Stimulated activated CD4-positive, alpha-beta T cell treated with anti-CD3 and anti-CD28 coated beads, Interleukin-15, amount 100 ng/mL, for 1 hour (primary cell): ENCODE results near the gene LRRC8E.

Experiments
- DNase-seq, 2 donors: peaks; one replicate each; pipeline ENCODE4 v3.0.0-alpha.2; 2020; ENCODE audit warnings: low read depth in 1 of 2, low spot score in 1 of 2

The LRRC8E gene

GRCh38 chr19:7867092-7867844, 21.0 kb upstream of the LRRC8E start:
- no peak for DNase-seq

DNA sequence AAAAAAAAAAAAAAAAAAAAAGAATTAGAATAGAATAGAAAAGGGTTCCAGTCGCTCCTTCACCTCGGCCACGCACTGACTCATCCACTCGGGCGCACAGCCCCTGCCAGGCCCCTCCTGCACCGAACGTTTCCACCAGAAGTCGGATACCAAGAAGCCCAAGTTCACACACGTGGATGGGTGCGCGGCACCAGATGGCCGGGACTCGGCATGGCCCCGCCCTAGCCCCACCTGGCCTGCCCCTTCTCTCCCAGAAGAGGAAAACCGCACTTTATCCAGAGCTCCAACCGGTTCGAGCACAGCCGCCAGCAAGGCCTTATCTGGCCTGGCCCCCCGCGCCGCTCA, 20.0 kb upstream of the LRRC8E start:
- DNase-seq = no peak

GRCh38 chr19:7868671-7869452, 19.4 kb upstream of the LRRC8E start:
- DNase-seq = peak; percentile 71 to 77

DNA sequence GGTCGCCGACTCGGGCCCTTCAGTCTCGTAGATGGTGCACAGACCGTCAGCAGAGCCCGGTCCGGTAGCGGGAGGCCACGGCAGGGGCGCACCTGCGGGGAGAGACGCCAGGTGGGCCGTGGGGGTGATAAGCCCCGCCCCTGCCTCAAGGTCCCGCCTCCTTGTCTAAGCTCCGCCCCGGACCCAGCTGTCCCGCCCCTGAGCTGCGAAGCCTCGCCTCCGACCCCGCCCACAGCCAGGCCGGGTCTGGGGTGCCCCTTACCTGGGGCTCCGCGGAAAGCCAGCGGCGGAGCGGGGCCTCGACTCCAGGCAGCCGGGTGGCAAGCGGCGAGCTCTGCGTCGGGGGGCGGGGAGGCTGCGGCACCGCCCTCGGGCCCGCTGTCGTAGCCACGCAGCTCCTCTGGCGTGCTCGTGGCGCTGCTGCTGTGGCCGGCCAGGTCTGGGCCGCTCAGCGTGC, 18.8 kb upstream of the LRRC8E start:
- peak; percentile 75 to 78 for DNase-seq

DNA sequence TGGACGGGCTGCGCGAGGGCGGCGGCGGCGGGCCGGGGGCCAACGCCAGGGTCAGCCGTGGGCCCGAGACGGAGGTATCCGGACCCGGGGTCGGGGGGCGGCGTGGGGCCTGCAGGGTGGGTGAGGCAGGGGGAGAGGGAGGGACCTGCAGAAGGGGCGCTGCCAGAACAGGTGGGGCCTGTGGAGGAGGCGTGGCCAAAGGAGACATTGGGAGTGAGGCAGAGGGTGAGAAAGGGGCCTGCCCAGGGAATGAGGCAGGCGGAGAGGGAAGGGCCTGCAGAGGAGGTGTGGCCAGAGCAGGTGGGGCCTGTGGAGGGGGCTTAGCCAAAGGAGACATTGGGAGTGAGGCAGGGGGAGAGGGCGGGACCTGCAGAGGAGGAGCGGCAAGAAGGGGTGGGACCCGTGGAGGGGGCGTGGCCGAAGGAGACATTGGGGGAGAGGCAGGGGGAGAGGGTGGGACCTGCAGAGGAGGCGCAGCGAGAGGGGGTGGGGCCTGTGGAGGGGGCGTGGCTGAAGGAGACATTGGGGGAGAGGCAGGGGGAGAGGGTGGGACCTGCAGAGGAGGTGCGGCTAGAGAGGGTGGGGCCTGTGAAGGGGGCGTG, 18.3 kb upstream of the LRRC8E start:
- no peak for DNase-seq

DNA sequence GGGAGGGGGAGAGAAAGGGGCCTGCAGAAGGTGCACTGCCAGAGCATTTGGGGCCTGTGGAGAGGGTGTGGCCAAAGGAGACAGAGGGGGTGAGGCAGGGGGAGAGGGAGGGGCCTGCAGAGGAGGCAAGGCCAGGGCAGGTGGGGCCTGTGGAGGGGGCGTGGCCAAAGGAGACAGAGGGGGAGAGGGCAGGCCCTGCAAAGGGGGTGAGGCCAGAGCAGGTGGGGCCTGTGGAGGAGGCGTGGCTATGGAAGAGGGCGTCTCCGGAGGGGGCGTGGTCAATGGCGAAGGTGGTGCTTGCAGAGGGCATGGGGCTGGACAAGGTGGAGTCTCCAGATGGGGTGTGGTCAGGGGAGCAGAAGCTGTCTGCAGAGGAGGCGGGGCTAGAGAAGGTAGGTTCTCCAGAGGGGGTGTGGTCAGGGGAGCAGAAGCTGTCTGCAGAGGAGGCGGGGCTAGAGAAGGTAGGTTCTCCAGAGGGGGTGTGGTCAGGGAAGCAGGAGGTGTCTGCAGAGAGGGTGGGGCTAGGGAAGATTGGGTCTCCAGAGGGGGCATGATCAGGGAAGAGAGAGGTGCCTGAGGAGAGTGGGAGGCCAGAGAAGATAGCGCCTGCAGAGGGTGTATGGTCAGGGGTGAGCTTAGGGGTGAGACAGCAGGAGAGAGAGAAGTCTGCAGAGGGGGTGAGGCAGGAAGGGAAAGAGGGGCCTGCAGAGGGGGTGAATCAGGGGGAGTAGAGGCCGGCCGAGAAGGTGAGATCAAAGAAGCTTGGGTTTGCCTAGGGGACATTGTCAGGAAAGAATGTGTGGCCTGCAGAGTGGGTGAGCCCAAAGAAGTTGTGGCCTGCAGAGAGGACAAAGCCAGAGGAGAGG, 17.5 kb upstream of the LRRC8E start:
- no peak for DNase-seq

- DNase-seq = peak; percentile 62 to 63
These were observed 16.6 kb upstream of the LRRC8E start for GRCh38 chr19:7871437-7872305.

- DNase-seq = no peak
These were observed 15.8 kb upstream of the LRRC8E start for GRCh38 chr19:7872306-7873204.

DNA sequence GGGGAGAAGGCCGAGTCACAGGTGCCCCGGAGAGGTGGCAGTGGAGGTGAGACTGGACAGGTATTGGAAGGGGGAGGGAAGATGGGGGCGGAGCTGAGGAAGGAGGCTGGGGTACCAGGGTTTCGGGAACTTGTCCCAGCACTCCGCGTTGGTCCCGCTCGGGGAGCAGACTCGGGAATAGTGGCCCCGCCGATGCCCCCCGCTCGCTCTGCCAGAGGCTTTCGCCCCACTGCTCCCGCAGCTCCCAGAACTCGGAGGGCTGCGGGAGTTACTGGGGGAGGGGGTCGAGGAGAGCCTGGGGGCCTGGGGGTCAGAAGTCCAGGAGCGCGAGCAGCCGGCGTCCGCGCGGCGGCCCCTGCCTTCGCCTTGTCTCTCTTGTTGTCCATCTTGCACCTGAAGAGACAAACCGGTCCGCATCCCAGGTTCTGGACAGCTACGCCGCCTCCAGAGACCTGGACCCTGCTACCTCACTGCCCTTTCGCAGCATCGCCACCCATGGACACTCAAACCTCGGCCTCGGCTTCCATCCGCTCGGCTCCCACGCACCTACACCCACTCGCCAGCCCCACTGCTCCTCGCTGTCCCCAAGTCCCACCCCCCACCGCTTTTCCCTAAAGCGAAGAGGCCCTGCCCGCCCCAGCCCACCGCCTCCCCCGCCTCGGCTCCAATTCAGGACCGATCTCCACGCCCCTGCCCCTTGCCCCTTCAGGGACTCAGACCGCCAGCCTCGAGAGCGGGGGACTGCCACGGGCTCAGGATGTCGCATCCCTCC, 14.8 kb upstream of the LRRC8E start:
- no peak for DNase-seq

- DNase-seq = no peak
These were observed 14.0 kb upstream of the LRRC8E start, which contains the start of gene PRR36 for GRCh38 chr19:7874076-7874896. TSS of gene PRR36 (minus strand) at chr19:7874390. CDS start at chr19:7873689, 701 bp downstream.

DNA sequence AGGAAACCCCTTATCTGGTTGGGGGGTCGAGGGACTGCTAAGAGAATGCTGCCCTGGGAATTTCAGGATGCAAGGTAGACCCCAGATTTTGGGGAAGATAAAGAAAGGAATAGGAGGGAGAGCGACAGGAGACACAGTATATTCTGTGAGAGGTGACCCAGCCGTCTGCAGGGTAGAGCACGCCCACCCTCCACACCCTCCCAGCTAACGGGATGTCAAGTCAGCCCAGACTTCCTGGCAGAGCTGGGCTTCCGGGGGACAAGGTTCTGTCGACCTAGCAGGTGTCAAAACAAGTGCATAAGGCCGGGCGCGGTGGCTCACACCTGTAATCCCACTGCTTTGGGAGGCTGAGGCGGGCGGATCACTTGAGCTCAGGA, 13.4 kb upstream of the LRRC8E start:
- no peak for DNase-seq

GRCh38 chr19:7877249-7877836, 11.0 kb upstream of the LRRC8E start:
- DNase-seq = no peak

DNA sequence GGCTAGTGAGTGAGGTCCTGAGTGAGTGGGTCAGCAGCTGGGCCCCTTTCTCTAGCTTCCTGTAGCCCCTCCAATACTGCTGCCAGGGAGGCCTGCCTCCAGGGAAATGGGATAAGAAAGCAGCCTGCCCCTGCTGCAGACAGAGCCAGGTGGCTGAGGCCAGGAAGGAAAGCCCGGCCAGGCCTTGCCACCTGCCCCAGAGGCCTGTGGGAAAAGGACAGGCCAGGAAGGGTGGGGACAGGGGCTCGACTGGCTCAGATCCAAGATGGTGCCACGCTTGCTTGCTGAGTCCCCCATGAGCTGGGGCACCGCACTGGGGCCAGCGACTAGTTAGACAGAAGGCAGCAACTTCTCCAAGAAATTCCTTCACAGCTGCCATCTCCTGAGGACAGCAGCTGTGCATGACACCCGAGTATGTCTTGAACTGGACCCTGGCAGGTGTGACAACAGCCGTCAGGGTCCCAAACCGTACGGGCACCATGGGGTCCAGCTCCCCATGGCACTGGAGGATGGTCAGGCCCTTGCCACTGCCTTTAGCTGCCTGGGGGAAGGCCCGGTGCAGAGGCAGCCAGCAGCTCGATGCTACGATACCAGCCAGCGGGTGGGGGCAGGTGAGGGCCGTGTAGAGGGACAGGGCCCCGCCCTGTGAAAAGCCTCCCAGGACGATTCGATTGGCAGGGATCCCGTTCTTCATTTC, 9.1 kb upstream of the LRRC8E start:
- no peak for DNase-seq

DNA sequence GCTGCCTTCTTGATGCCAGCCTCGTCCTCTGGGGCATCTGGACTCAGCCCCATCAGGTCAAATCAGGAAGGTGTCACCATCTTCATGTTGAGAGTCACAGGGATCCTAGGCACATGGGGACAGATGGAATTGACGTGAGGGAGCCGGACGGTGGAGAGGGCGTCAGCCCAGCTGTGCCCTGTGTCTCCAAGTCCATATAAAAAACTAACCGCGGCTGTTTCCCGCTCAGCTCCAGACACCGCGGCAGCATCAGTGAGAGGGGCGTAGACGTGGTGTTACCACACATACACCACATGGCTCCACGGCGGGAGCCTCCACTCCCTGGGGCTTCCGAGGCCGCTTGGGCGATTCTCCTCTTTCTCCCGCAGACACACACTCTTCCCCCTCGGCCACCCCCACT, 8.5 kb upstream of the LRRC8E start:
- DNase-seq = no peak

DNA sequence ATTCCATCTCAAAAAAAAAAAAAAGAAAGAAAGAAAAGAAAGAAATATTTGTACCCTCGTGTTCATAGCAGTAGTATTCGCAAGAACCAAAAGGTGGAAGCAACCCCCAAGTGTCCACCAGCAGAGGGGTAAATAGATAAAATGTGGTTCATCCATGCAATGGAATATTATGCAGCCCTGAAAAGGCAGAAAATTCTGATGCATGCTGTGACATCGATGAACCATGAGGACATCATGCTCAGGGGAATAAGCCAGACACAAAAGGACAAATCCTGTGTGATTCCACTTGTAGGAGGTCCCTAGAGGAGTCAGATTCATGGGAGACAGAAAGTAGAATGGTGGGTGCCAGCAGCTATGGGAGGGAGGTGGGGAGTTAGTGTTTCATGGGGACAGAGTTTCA, 6.4 kb upstream of the LRRC8E start:
- DNase-seq = no peak

DNA sequence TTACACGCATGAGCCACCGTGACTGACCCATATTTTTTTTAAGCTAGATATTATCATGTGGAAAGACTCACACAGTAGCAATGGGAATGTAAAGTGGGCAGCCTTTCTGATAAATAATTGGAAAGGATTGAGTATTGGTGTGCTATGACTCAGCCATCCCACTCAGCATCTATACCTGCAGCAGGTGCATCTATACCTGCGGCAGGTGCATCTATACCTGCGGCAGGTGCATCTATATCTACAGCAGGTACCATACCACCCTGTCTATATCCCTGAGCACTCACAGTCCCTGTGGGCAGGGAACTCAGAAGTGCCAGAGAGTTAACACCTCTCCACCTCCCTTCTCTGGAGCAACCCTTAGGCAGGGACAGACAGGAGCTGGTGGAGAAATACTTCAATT, 5.2 kb upstream of the LRRC8E start:
- no peak for DNase-seq
